Keratinocyte (primary cell): ENCODE measurements around the gene FOXQ1.

ENCODE experiments used
- EZH2 ChIP-seq: IDR thresholded peaks from one replicate; pipeline ENCODE4 v1.6.1; 2012; ENCODE audit warnings: inconsistent platforms, mild to moderate bottlenecking, low read length, moderate library complexity
- TF ChIP-seq, protein P1 (sequence below), 3 experiments: IDR thresholded peaks in 1 of 3; conservative IDR thresholded peaks in 1 of 3; optimal IDR thresholded peaks in 1 of 3; 2 replicates in 2 of 3; 3 replicates in 1 of 3; pipeline versions ENCODE3 to v1.5.1; 2011; ENCODE audit warnings: low read length in 3 of 3, mild to moderate bottlenecking in 3 of 3, moderate library complexity in 2 of 3, control low read depth in 1 of 3, inconsistent platforms in 1 of 3; ENCODE audit not compliant: insufficient read depth in 2 of 3; ENCODE audit errors: extremely low read depth in 1 of 3

DNA sequence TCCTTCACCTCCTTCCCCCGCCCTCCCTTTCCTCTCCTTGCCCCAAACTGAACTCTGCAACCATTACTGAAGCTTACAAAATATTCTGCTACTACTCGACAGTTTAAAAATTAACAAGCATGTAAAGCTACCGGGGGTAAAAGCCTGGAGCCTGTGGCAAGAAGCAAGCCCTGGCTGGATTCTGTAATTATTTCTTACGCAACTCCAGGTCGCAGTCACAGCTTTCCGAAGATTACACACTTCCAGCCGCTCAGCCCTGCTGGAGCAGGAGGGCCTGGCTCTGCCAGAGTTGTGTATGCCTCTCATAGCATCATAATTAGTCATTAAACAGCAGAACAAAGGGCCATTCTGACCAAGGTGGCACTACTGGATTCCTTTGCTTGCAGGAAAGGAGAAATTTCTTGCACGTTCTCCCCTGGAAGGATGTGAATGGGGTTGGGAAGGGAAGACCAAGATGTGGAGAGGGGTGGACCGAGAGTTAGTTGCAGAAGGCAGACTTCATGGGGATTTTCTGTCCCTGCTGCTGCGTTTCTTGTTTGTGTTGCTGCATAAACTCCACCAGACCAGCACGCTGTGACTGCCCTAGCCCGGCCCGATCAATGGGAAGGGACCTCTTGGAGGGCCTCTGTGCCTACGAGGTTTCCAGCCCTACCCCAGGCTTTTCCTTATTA is 23.6 kb downstream of the FOXQ1 start:
- TF ChIP-seq, protein P1, sequence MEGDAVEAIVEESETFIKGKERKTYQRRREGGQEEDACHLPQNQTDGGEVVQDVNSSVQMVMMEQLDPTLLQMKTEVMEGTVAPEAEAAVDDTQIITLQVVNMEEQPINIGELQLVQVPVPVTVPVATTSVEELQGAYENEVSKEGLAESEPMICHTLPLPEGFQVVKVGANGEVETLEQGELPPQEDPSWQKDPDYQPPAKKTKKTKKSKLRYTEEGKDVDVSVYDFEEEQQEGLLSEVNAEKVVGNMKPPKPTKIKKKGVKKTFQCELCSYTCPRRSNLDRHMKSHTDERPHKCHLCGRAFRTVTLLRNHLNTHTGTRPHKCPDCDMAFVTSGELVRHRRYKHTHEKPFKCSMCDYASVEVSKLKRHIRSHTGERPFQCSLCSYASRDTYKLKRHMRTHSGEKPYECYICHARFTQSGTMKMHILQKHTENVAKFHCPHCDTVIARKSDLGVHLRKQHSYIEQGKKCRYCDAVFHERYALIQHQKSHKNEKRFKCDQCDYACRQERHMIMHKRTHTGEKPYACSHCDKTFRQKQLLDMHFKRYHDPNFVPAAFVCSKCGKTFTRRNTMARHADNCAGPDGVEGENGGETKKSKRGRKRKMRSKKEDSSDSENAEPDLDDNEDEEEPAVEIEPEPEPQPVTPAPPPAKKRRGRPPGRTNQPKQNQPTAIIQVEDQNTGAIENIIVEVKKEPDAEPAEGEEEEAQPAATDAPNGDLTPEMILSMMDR (optimal IDR thresholded peaks at IDR 0.05 in 1 of 3, IDR thresholded peaks at IDR 0.05 in 1 of 3, conservative IDR thresholded peaks at IDR 0.05 in 1 of 3; ENCODE audit: extremely low read depth in 1 of 3, insufficient read depth in 2 of 3, low read length in 3 of 3), result no peak
- no peak for TF ChIP-seq EZH2
